ENCODE results near the gene TNIP1. TPM values are rescaled to one million over a fixed set of nuclear protein-coding genes. Genes with fewer than 3 reads are reported as not detected.

The TNIP1 gene
- total and polyA plus RNA-seq, 3 donors from 2014 or later, result 43.5 to 58.3 (median 48.4) TPM

DNA sequence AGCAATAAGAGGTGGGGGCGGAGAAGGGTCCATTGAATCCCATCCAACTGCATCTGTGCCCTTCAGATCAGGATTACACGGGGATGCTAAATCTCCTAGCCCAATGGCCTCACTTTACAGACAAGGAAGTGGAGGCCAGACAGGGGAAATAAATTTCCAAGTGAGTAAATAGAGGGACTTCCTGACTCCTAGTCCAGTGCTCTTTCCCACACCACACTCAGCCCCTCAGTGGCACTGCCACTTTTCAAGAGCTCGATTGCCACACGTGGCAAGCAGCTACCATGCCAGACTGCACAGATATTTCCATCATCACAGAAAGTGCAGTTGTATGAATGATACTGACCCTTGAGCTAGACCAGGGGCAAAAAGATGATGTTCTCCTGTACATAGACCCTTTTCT, 8.2 kb upstream of the TNIP1 start:
- TF ChIP-seq POLR2A (IDR thresholded peaks at IDR 0.05) (no peak), CTCF (IDR thresholded peaks at IDR 0.05) (no peak)
- 83 to 90% methylated on average over 4 of the region's 4 CpGs for WGBS, 2 donors
- intact Hi-C loops (cut with DNase I; ENCODE audit: low total_unique reads), result no loop called here

GRCh38 chr5:151087486-151087885, 6.7 kb upstream of the TNIP1 start:
- H3K27me3 ChIP-seq, result no peaks in the 10 kb centered on the region
- no peaks in the 10 kb centered on the region for H3K9me3 ChIP-seq
- H3K27ac ChIP-seq, result no peak overlapping the region
- TF ChIP-seq POLR2A (IDR thresholded peaks at IDR 0.05) (no peak), CTCF (IDR thresholded peaks at IDR 0.05) (no peak)
- peaks cover 10% of the 10 kb centered on the region for H3K4me1 ChIP-seq
- DNase-seq, result no peak
- 90 to 95% methylated on average over 7 of the region's 7 CpGs for WGBS, 2 donors
- no peak overlapping the region for H3K4me3 ChIP-seq
- intact Hi-C loops (cut with DNase I; ENCODE audit: low total_unique reads), result no loop called here
- no peaks in the 10 kb centered on the region for H3K36me3 ChIP-seq (ENCODE audit: low read depth, missing control alignments)

More for the DNA sequence above, 8.2 kb upstream of the TNIP1 start:
- DNase-seq, result no peak
- Histone ChIP-seq H3K4me3 (no peak overlapping the region), H3K36me3 (ENCODE audit: low read depth, missing control alignments) (no peaks in the 10 kb centered on the region), H3K27ac (no peak overlapping the region), H3K9me3 (no peaks in the 10 kb centered on the region), H3K27me3 (no peaks in the 10 kb centered on the region), H3K4me1 (peaks cover 13% of the 10 kb centered on the region)

- WGBS, 2 donors, result 60 to 72% methylated on average over 1 to 10 of the region's 10 CpGs
- H3K36me3 ChIP-seq (ENCODE audit: low read depth, missing control alignments), result no peaks in the 10 kb centered on the region
- no peaks in the 10 kb centered on the region for H3K9me3 ChIP-seq
- no peaks in the 10 kb centered on the region for H3K27me3 ChIP-seq
- intact Hi-C loops (cut with DNase I; ENCODE audit: low total_unique reads), result no loop called here
- H3K4me1 ChIP-seq, result peaks cover 16% of the 10 kb centered on the region
- no peak for DNase-seq
- no peak overlapping the region for H3K27ac ChIP-seq
- no peak overlapping the region for H3K4me3 ChIP-seq
- no peak for TF ChIP-seq CTCF (IDR thresholded peaks at IDR 0.05)
- TF ChIP-seq POLR2A (IDR thresholded peaks at IDR 0.05), result no peak
These were observed 6.1 kb upstream of the TNIP1 start for GRCh38 chr5:151086905-151087360.

DNA sequence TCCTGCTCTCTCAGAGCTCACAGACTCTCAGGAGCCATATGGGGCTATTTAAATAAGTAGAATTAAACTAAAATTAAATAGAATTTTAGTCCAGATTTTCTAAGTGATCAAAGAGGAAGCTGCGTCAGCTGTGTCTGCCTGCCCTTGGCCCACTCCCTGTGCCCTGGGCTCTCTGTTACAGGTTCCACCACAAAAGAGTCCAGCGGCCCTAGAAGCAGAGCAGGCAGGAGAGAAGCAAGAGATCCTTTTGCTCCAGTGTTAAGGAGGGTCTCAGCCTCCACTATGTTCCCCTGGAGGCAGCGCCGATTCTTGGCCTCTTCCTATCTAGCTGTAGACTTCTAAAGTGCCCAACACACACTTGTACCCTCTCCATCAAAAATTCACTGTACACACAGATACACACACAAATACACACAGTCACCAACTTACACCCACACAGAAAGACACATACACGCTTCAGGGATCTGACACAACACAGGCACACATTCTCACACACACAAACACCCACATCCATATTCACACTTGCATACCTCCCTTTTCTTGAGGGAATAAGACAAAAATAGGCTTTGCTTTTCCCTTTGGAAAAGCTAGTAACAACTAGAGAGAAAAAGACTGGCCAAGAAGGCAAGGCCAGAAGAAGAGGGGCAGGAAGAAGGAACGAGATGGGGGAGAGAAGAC, 5.5 kb upstream of the TNIP1 start:
- peak overlapping the region; percentile 8 to 47 for H3K27ac ChIP-seq

More for the DNA sequence above, 5.5 kb upstream of the TNIP1 start:
- no peak overlapping the region for H3K4me3 ChIP-seq
- 63 to 85% methylated on average over 6 of the region's 6 CpGs for WGBS, 2 donors
- DNase-seq, result no peak
- H3K4me1 ChIP-seq, result peaks cover 20% of the 10 kb centered on the region
- no peak for TF ChIP-seq CTCF (IDR thresholded peaks at IDR 0.05)
- TF ChIP-seq POLR2A (IDR thresholded peaks at IDR 0.05), result no peak
- H3K36me3 ChIP-seq (ENCODE audit: low read depth, missing control alignments), result no peaks in the 10 kb centered on the region
- H3K9me3 ChIP-seq, result no peaks in the 10 kb centered on the region
- no peaks in the 10 kb centered on the region for H3K27me3 ChIP-seq
- intact Hi-C loops (cut with DNase I; ENCODE audit: low total_unique reads), result no loop called here

Data from testis (tissue), 3 donors.